ENCODE measurements around the gene NPAS3.

GRCh38 chr14:33717866-33718265 lies 779.2 kb downstream of the NPAS3 start:
- TF ChIP-seq POLR2A (IDR thresholded peaks at IDR 0.05; ENCODE audit: low read length) (no peak), GATA1 (IDR thresholded peaks at IDR 0.05; ENCODE audit: low read depth, low read length) (no peak)

Measured in erythroblast (primary cell).